Nephron progenitor cell (in vitro differentiated cells): ENCODE results near the gene TKTL2.
"Not testable (repeated sequence)": the region's sequence is repeated elsewhere in the genome, so short reads cannot be mapped to it uniquely, and the experiment has no call there.

Source experiments
- DNase-seq: peaks from one replicate; pipeline ENCODE4 v3.0.0; 2021
- H3K27ac Mint-ChIP-seq: 2 replicates; pipeline ENCODE4 v1.8.0; 2021; ENCODE audit warnings: mild to moderate bottlenecking, moderate library complexity, mixed read lengths
- H3K27me3 Mint-ChIP-seq: 2 replicates; pipeline ENCODE4 v1.8.0; 2021; ENCODE audit warnings: mild to moderate bottlenecking, low read depth, mixed read lengths; ENCODE audit not compliant: poor library complexity
- H3K36me3 Mint-ChIP-seq: 2 replicates; pipeline ENCODE4 v1.8.0; 2021; ENCODE audit warnings: low read depth, mixed read lengths
- H3K4me1 Mint-ChIP-seq: 2 replicates; pipeline ENCODE4 v1.8.0; 2021; ENCODE audit warnings: mixed read lengths
- H3K4me3 Mint-ChIP-seq: 2 replicates; pipeline ENCODE4 v1.8.0; 2021; ENCODE audit warnings: mild to moderate bottlenecking, moderate library complexity, mixed read lengths
- H3K9me3 Mint-ChIP-seq: 2 replicates; pipeline ENCODE4 v1.8.0; 2021; ENCODE audit warnings: mild to moderate bottlenecking, moderate library complexity, mixed read lengths
- CTCF ChIP-seq: fragments of 200-600 bp; sonication (generic); IDR thresholded peaks from 2 replicates; pipeline ENCODE4 v1.5.0; 2021; ENCODE audit warnings: antibody characterized with exemption

TKTL2 gene

GRCh38 chr4:163470391-163470790, 3.2 kb downstream of the TKTL2 start:
- TF ChIP-seq CTCF: no peak
- H3K9me3 Mint-ChIP-seq: no peaks in the 10 kb centered on the region
- DNase-seq: no peak
- no peaks in the 10 kb centered on the region for H3K36me3 Mint-ChIP-seq
- no peaks in the 10 kb centered on the region for H3K4me1 Mint-ChIP-seq
- peaks cover 5% of the 10 kb centered on the region for H3K27me3 Mint-ChIP-seq
- H3K4me3 Mint-ChIP-seq: no peak overlapping the region
- H3K27ac Mint-ChIP-seq: no peak overlapping the region

- H3K27me3 Mint-ChIP-seq: peaks cover 5% of the 10 kb centered on the region
- no peak overlapping the region for H3K27ac Mint-ChIP-seq
- no peaks in the 10 kb centered on the region for H3K4me1 Mint-ChIP-seq
- no peaks in the 10 kb centered on the region for H3K9me3 Mint-ChIP-seq
- no peak for TF ChIP-seq CTCF
- no peaks in the 10 kb centered on the region for H3K36me3 Mint-ChIP-seq
- no peak for DNase-seq
- H3K4me3 Mint-ChIP-seq: no peak overlapping the region
Observed at GRCh38 chr4:163467082-163467770, 6.3 kb downstream of the TKTL2 start.

GRCh38 chr4:163462556-163462955, 11.0 kb downstream of the TKTL2 start:
- Mint-ChIP-seq H3K4me3 (no peak overlapping the region), H3K27ac (no peak overlapping the region), H3K4me1 (no peaks in the 10 kb centered on the region), H3K36me3 (no peaks in the 10 kb centered on the region), H3K27me3 (peaks cover 5% of the 10 kb centered on the region), H3K9me3 (no peaks in the 10 kb centered on the region)
- no peak for TF ChIP-seq CTCF
- DNase-seq: no peak

- Mint-ChIP-seq H3K4me1 (no peaks in the 10 kb centered on the region), H3K36me3 (no peaks in the 10 kb centered on the region), H3K9me3 (no peaks in the 10 kb centered on the region), H3K27ac (no peak overlapping the region), H3K4me3 (no peak overlapping the region), H3K27me3 (no peaks in the 10 kb centered on the region)
- no peak for DNase-seq
- no peak for TF ChIP-seq CTCF
Observed at GRCh38 chr4:163448540-163449203, 24.9 kb downstream of the TKTL2 start.

GRCh38 chr4:163447481-163447880, 26.1 kb downstream of the TKTL2 start:
- Mint-ChIP-seq H3K27me3 (peaks cover 5% of the 10 kb centered on the region), H3K4me3 (no peak overlapping the region), H3K27ac (no peak overlapping the region), H3K4me1 (no peaks in the 10 kb centered on the region), H3K9me3 (no peaks in the 10 kb centered on the region), H3K36me3 (no peaks in the 10 kb centered on the region)
- no peak for DNase-seq
- no peak for TF ChIP-seq CTCF

- H3K36me3 Mint-ChIP-seq, H3K27me3 Mint-ChIP-seq, H3K27ac Mint-ChIP-seq, H3K4me3 Mint-ChIP-seq, H3K9me3 Mint-ChIP-seq, DNase-seq, H3K4me1 Mint-ChIP-seq: not testable (repeated sequence)
Observed at GRCh38 chr4:163447023-163447422, 26.5 kb downstream of the TKTL2 start.
